ENCODE data around the gene LSM7. TPM values are rescaled to one million over a fixed set of nuclear protein-coding genes. Genes with fewer than 3 reads are reported as not detected.
"Not testable (repeated sequence)": the region's sequence is repeated elsewhere in the genome, so short reads cannot be mapped to it uniquely, and the experiment has no call there.

The LSM7 gene
- total RNA-seq, 2 experiments from 2014 or later: 154 to 162 TPM

DNA sequence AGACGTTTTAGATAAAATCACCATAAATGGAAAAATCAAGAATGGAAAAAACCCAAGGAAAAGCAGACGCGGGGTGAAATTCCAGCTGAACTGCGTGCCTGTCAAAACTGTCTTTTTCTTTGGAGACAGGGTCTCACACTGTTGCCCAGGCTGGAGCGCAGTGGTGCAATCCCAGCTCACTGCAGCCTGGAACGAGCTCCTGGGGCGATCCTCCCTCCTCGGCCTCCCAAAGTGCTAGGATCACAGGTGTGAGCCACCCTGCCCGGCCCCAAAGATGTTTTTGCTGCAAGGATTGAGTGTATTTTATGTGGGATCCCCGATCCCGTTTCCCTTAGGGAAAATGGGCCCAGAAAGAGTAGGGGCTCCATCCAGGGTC lies 45.5 kb downstream of the LSM7 start:
- no peak overlapping the region for H3K4me3 Mint-ChIP-seq
- intact Hi-C loops (cut with micrococcal nuclease): no loop called here
- TF ChIP-seq CTCF (IDR thresholded peaks at IDR 0.05): no peak
- ATAC-seq (no peak), DNase-seq (no peak)
- no peaks in the 10 kb centered on the region for H3K9me3 Mint-ChIP-seq
- no peaks in the 10 kb centered on the region for H3K27me3 Mint-ChIP-seq
- ChIA-PET POLR2A (interaction anchor here (0.9 to 1.4 kb wide), 3 partner anchors 13 to 38 kb away, joined by 3 read pairs; no protein-coding TSS in a partner anchor), CTCF (interaction anchor here (1.8 kb wide), 1 partner anchor 8 kb away, joined by 6 read pairs; no protein-coding TSS in a partner anchor)
- no peaks in the 10 kb centered on the region for H3K36me3 Mint-ChIP-seq (ENCODE audit: low read depth)
- no peak overlapping the region for H3K27ac Mint-ChIP-seq
- peaks cover 15% of the 10 kb centered on the region for H3K4me1 Mint-ChIP-seq (ENCODE audit: low read depth)

DNA sequence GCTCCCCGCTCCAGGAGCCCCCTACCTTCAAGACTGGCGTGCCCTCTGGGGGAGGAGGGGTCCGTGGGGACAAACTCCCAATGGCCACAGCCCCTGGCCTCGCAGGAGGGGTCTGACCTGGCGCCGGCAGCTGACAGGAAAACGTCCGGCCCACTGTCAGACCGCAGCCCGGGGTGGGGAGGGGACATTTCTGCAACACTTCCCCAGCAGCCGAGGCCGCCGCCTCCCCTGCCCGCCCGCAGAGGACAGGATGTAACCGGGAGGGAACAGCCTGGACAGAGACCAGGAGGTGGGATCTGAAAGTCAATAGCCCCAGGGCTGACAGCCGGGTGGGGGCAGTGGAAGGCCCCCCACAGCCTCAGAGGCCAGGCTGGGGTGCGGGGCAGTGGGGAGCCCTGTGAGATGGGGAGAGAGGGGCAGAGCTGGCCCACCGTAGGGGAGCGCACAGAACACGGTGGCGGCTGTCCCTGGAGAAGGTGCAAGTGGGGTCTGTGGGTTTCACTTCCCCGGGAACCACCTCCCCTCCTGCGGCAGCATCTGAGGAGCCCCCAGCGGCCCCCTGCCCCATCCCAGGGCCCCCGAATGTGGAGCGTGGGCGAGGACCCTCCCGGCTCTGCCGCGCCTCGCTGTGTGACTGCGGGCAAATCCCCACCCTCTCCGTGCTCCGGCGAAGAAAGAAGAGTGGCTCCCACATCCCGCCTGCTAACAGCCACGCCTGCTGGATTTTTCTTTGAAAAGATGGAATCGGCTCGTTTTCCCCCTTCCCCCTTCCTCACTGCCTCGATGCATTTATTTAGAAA lies 46.1 kb downstream of the LSM7 start, which contains the start of gene PEAK3:
Gene PEAK3 (minus strand): TSS at position 114 of the 800 bp plus-strand sequence. CDS start 1,244 bp downstream, outside the sequence.
- H3K9me3 Mint-ChIP-seq: no peaks in the 10 kb centered on the region

DNA sequence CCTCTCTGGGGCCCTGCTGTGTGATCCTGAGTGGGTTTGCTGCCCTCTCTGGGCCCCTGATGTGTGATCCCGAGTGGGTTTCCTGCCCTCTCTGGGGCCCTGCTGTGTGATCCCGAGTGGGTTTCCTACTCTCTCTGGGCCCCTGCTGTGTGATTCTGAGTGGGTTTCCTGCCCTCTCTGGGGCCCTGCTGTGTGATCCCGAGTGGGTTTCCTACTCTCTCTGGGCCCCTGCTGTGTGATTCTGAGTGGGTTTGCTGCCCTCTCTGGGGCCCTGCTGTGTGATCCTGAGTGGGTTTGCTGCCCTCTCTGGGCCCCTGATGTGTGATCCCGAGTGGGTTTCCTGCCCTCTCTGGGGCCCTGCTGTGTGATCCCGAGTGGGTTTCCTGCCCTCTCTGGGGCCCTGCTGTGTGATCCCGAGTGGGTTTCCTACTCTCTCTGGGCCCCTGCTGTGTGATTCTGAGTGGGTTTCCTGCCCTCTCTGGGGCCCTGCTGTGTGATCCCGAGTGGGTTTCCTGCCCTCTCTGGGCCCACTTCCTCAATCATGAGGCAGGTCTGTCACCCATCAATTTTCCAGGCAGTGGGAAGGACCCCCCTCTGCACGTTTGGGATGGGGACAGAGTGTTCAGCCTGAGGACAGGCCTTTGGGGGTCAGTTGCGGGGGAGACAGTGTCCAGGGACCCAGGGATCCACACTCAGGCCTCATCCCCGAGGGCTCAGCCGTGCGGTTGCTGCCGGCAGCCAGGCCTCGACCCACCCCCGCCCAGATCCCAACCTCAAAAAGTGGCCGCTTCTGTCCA lies 46.9 kb downstream of the LSM7 start:
- POLR2A ChIA-PET: interaction anchor here (1.4 kb wide), 1 partner anchor 11 kb away, joined by 3 read pairs; no protein-coding TSS in a partner anchor
- DNase-seq; H3K9me3 Mint-ChIP-seq; H3K36me3 Mint-ChIP-seq (ENCODE audit: low read depth); intact Hi-C loops (cut with micrococcal nuclease); CTCF ChIA-PET; ATAC-seq; H3K27ac Mint-ChIP-seq; H3K4me3 Mint-ChIP-seq; H3K27me3 Mint-ChIP-seq: not testable (repeated sequence)
- peaks cover 18% of the 10 kb centered on the region for H3K4me1 Mint-ChIP-seq (ENCODE audit: low read depth)

More for the DNA sequence above, 46.1 kb downstream of the LSM7 start, which contains the start of gene PEAK3:
- H3K27ac Mint-ChIP-seq: no peak within 1 kb of the TSS
- no peaks in the 10 kb centered on the region for H3K36me3 Mint-ChIP-seq (ENCODE audit: low read depth)
- H3K27me3 Mint-ChIP-seq: no peaks in the 10 kb centered on the region
- H3K4me1 Mint-ChIP-seq (ENCODE audit: low read depth): peaks cover 15% of the 10 kb centered on the region
- no peak for TF ChIP-seq CTCF (IDR thresholded peaks at IDR 0.05)
- peak; percentile 62 for DNase-seq
- intact Hi-C loops (cut with micrococcal nuclease): no loop called here
- H3K4me3 Mint-ChIP-seq: no peak within 1 kb of the TSS
- POLR2A ChIA-PET: interaction anchor here (0.9 to 1.4 kb wide), 3 partner anchors 12 to 39 kb away, joined by 3 read pairs; no protein-coding TSS in a partner anchor
- CTCF ChIA-PET: interaction anchor here (0.6 to 1.8 kb wide), 2 partner anchors 8 to 1805 kb away, joined by 4 to 6 read pairs; no protein-coding TSS in a partner anchor
- ATAC-seq: peak; percentile 52

DNA sequence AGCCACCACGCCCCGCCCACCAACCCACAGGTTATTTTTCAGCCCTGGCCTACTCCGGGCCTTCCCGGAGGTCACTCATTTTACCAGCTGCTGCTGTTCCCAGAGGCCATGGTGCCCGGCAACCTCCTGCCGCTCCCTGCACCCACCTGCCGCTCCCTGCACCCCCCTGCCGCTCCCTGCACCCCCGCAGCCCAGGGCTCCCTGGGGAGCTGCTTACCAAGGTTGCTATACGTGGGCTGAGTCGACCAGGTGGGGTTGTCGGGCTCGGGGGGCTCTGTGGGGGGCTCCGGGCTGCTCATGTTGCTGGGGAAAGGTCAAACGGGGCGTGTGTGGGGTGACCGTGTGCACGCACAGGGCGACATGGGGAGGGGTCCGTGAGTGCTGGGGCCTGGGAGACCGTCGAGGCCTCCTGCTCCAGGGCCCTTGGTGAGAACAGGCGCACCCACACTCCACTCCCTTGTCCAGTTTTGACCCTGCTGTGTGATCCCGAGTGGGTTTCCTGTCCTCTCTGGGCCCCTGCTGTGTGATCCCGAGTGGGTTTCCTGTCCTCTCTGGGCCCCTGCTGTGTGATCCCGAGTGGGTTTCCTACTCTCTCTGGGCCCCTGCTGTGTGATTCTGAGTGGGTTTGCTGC lies 47.6 kb downstream of the LSM7 start:
- Mint-ChIP-seq H3K9me3 (no peaks in the 10 kb centered on the region), H3K27me3 (no peaks in the 10 kb centered on the region), H3K4me3 (no peak overlapping the region), H3K27ac (no peak overlapping the region), H3K36me3 (ENCODE audit: low read depth) (no peaks in the 10 kb centered on the region), H3K4me1 (ENCODE audit: low read depth) (peaks cover 18% of the 10 kb centered on the region)
- no peak for DNase-seq
- ATAC-seq: no peak
- intact Hi-C loops (cut with micrococcal nuclease): no loop called here
- TF ChIP-seq CTCF (IDR thresholded peaks at IDR 0.05): no peak
- ChIA-PET CTCF (no interaction called here), POLR2A (no interaction called here)

All from activated CD8-positive, alpha-beta T cell treated with anti-CD3 and anti-CD28 coated beads for 36 hours (primary cell).